GM10248 (cell line): ENCODE measurements around the gene ZNF83.

ENCODE experiments used
- CTCF ChIA-PET: fragments of 300-600 bp; sonication (Branson Sonifier 250); formaldehyde crosslinking; extraction: SDS; loops from one replicate; lab custom pipeline; 2021; ENCODE audit warnings: antibody characterized with exemption; lab: Yijun Ruan, JAX
- POLR2A ChIA-PET: fragments of 350-650 bp; sonication (Branson Sonifier 250); formaldehyde crosslinking; extraction: SDS; loops from one replicate; lab custom pipeline; 2020; ENCODE audit warnings: antibody characterized with exemption; lab: Yijun Ruan, JAX
- DNase-seq: peaks from one replicate; pipeline ENCODE4 v3.0.0; 2012; ENCODE audit errors: extremely low spot score
- TF ChIP-seq, protein P1 (sequence below): IDR thresholded peaks from 2 replicates; pipeline ENCODE4 v1.5.1; 2012; ENCODE audit warnings: mild to moderate bottlenecking, low read depth; ENCODE audit errors: extremely low read depth, missing control alignments, control extremely low read depth

ZNF83 gene

DNA sequence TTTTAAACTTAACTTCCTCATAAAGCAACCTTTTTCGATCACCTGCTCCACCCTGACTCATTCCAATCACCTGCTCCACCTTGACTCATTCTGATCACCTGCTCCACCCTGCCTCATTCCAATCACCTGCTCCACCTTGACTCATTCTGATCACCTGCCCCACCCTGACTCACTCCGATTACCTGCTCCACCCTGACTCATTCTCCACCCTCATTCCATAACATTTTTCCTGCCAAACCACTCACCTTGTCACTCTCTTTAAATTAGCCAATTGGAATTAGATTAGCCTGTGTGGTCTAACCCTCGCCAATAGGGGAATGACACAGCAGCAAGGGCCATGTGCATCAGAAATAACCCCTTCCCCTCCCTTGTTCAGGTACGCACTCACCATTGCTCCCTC is 31.9 kb upstream of the ZNF83 start:
- TF ChIP-seq, protein P1, sequence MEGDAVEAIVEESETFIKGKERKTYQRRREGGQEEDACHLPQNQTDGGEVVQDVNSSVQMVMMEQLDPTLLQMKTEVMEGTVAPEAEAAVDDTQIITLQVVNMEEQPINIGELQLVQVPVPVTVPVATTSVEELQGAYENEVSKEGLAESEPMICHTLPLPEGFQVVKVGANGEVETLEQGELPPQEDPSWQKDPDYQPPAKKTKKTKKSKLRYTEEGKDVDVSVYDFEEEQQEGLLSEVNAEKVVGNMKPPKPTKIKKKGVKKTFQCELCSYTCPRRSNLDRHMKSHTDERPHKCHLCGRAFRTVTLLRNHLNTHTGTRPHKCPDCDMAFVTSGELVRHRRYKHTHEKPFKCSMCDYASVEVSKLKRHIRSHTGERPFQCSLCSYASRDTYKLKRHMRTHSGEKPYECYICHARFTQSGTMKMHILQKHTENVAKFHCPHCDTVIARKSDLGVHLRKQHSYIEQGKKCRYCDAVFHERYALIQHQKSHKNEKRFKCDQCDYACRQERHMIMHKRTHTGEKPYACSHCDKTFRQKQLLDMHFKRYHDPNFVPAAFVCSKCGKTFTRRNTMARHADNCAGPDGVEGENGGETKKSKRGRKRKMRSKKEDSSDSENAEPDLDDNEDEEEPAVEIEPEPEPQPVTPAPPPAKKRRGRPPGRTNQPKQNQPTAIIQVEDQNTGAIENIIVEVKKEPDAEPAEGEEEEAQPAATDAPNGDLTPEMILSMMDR, result no peak
- ChIA-PET POLR2A (no interaction called here), CTCF (no interaction called here)
- DNase-seq, result no peak

DNA sequence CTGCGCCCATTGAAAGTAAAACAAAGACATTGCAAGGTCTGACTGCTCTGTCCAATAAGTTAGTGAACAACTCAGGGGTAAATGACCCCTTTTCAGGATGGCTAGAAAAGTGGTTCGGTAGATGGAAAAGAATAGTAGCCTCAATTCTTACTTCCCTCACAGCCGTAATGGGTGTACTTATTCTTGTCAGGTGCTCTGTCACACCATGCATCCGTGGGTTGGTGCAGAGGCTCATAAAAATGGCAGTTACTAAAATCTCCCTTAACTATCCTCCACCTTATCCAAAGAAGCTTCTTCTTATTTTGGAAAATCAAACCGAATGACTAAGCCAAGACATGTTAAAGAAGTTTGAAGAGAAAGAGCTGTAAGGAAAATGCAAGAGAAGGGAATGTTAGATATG is 31.4 kb upstream of the ZNF83 start:
- no peak for DNase-seq
- ChIA-PET CTCF (no interaction called here), POLR2A (interaction anchor here (0.7 kb wide), 1 partner anchor 12 kb away, joined by 3 read pairs; no protein-coding TSS in a partner anchor)
- TF ChIP-seq, protein P1, result no peak

DNA sequence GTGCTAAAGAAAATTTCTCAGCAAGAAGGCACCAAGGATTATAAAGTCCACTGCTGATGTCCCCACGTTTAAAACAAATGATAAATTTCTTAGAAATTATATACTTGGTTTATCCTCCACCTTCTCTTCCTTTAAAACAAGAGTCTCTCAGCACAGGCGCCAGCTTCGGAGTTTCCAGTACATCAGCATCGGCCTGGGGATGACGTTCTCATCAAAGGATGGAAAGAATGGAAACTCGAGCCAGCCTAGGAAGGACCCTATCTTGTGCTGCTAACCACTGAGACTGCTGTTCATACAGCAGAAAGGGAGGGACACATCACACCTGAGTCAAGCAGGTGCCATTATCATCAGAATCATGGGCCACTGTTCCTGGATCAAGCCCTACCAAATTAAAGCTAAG is 29.8 kb upstream of the ZNF83 start:
- CTCF ChIA-PET, result no interaction called here
- POLR2A ChIA-PET, result no interaction called here
- TF ChIP-seq, protein P1, result no peak
- DNase-seq, result no peak

DNA sequence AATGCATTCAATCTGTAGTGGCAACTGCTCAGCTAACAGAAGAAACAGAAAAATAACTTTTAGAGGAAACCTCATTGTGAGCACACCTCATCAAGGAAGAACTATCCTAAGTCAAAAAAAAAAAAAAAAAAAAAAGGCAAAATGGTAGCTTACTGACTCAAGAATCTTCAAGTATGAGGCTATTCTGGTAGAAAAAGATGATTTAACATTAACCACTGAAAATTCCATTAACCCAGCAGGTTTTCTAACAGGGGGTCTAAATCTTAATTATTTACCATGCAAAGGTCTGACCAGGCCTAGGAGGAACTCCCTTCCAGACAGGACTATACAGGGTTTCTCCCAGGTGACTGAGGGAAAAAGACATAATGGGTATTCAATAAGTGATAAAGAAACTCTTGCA is 28.4 kb upstream of the ZNF83 start:
- ChIA-PET CTCF (no interaction called here), POLR2A (no interaction called here)
- no peak for DNase-seq
- TF ChIP-seq, protein P1, result no peak

DNA sequence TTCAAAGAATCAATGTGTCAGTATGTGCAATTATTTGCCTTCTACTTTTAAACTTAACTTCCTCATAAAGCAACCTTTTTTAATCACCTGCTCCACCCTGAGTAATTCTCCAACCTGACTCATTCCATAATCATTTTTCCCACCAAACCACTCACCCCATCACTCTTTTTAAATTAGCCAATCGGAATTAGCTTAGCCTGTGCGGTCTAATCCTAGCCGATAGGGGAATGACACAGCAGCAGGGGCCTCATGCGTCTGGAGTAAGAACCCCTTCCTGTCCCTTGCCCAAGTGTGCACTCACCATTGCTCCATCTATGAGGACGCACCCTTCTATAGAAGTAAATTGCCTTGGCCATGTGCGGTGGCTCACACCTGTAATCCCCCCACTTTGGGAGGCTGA is 27.4 kb upstream of the ZNF83 start:
- DNase-seq, result no peak
- TF ChIP-seq, protein P1, result no peak
- POLR2A ChIA-PET, result no interaction called here
- CTCF ChIA-PET, result no interaction called here

DNA sequence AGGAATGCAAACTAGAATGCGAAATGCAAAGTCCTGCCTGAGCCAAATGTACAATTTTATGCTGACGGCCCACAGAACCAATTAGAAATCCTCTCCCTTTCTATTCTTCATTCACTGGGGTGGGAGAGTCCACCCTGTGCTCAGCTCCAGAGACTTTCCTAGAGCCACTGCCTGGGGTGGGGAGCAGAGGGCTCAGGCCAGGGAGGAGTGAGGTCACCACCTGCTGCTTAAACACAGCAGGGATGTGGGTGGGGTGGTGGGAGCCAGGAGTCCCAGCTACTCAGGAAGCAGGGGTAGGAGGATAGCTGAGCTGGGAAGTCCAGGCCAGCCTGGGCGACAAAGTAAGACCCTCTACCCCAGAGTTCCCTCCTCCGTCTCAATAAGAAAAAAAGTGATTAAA is 26.9 kb upstream of the ZNF83 start:
- DNase-seq, result no peak
- CTCF ChIA-PET, result no interaction called here
- TF ChIP-seq, protein P1, result no peak
- POLR2A ChIA-PET, result no interaction called here

DNA sequence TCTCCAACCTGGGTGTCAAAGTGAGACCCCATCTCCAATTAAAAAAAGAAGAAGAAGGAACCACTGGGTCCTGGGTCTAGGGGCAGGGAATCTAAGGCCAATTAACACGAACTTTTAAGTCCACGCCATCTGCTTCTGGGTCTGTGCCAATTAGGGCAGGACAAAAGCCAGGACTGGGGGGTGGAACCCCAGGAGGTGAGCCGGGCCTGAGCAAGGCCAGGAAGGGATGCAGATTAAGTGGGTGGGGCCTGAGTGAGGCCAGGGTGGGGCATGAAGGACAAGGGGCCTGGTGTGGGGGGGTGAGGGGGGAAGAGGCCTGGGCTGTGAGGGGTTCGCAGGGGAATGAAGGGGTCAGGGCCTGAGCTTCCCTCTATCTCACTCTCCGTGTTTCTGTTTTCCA is 26.3 kb upstream of the ZNF83 start:
- DNase-seq, result no peak
- ChIA-PET CTCF (no interaction called here), POLR2A (no interaction called here)
- TF ChIP-seq, protein P1, result no peak
